GM12892 (cell line): ENCODE results near the gene GALNS.

ENCODE experiments used
- POLR2A ChIP-seq: IDR thresholded peaks from 2 replicates; pipeline ENCODE4 v1.6.1; 2011; ENCODE audit warnings: low read depth, low read length, control low read depth
- POLR2AphosphoS5 ChIP-seq: IDR thresholded peaks from 2 replicates; pipeline ENCODE4 v1.6.1; 2011; ENCODE audit warnings: low read depth, low read length, control low read depth
- TAF1 ChIP-seq: IDR thresholded peaks from 2 replicates; pipeline ENCODE4 v1.6.1; 2011; ENCODE audit warnings: low read depth, mild to moderate bottlenecking, control low read depth, low read length, borderline replicate concordance

- no peak for TF ChIP-seq POLR2A
- no peak for TF ChIP-seq POLR2AphosphoS5
- TF ChIP-seq TAF1 = no peak
Measured at GRCh38 chr16:88842308-88842756, 14.4 kb downstream of the GALNS start.
